K562 (cell line): Measurements from ENCODE around the gene TBL1X. TPM values are rescaled to one million over a fixed set of nuclear protein-coding genes. Genes with fewer than 3 reads are reported as not detected.

Source experiments
- BHLHE40 ChIP-seq: IDR thresholded peaks from 2 replicates; pipeline ENCODE4 v1.6.1; 2011; ENCODE audit warnings: low read length, improper control_type of control experiment
- CBX1 ChIP-seq: sonication (generic); IDR thresholded peaks from 2 replicates; pipeline ENCODE4 v1.6.1; 2016; ENCODE audit warnings: antibody characterized with exemption, low read depth, mild to moderate bottlenecking
- CBX5 ChIP-seq: IDR thresholded peaks from 2 replicates; pipeline ENCODE4 v1.6.1; 2014; ENCODE audit warnings: low read depth, borderline replicate concordance
- CC2D1A ChIP-seq: fragments of 450-650 bp; IDR thresholded peaks from 2 replicates; pipeline ENCODE4 v1.6.1; 2017; ENCODE audit warnings: mild to moderate bottlenecking
- CCAR2 ChIP-seq: fragments of 200-400 bp; formaldehyde crosslinking; IDR thresholded peaks from 2 replicates; pipeline ENCODE4 v1.6.1; 2017; ENCODE audit warnings: mild to moderate bottlenecking, low read depth, low read length
- CHD2 ChIP-seq: IDR thresholded peaks from 2 replicates; pipeline ENCODE4 v1.6.1; 2011; ENCODE audit warnings: low read depth, low read length
- HNRNPK ChIP-seq: fragments of 200-400 bp; formaldehyde crosslinking; IDR thresholded peaks from one replicate; pipeline ENCODE4 v1.6.1; 2018; ENCODE audit warnings: mild to moderate bottlenecking, low read depth, low read length; ENCODE audit not compliant: poor library complexity, severe bottlenecking
- HNRNPUL1 ChIP-seq: fragments of 200-400 bp; formaldehyde crosslinking; IDR thresholded peaks from 2 replicates; pipeline ENCODE4 v1.6.1; 2017; ENCODE audit warnings: low read length
- MAFG ChIP-seq: fragments of 450-650 bp; conservative IDR thresholded peaks from 2 replicates; pipeline ENCODE4 v1.6.1; 2016; ENCODE audit warnings: missing genetic modification characterization, missing compliant biosample characterization
- MEF2D ChIP-seq: conservative IDR thresholded peaks from 2 replicates; pipeline ENCODE4 v1.6.1; 2016; ENCODE audit warnings: low read depth, missing genetic modification characterization, missing compliant biosample characterization
- NONO ChIP-seq, 2 experiments: fragments of 200-400 bp in 1 of 2; fragments of 450-650 bp in 1 of 2; formaldehyde crosslinking in 1 of 2; IDR thresholded peaks; 2 replicates each; pipeline ENCODE4 v1.6.1; 2017; ENCODE audit warnings: low read depth in 2 of 2, mild to moderate bottlenecking in 2 of 2, moderate library complexity in 2 of 2, low read length in 1 of 2
- NR3C1 ChIP-seq: sonication (generic); formaldehyde crosslinking; IDR thresholded peaks from 2 replicates; pipeline ENCODE4 v1.8.1; 2022; ENCODE audit warnings: missing genetic modification reagents
- POLR2A ChIP-seq: fragments of 450-650 bp; conservative IDR thresholded peaks from 2 replicates; pipeline ENCODE4 v1.6.1; 2016
- SNRNP70 ChIP-seq: fragments of 200-400 bp; formaldehyde crosslinking; optimal IDR thresholded peaks from 2 replicates; pipeline ENCODE3; 2017; ENCODE audit warnings: low read depth, low read length
- SOX6 ChIP-seq: fragments of 450-650 bp; IDR thresholded peaks from 2 replicates; pipeline ENCODE4 v1.6.1; 2014; ENCODE audit warnings: mild to moderate bottlenecking
- TCF3 ChIP-seq: sonication (generic); formaldehyde crosslinking; IDR thresholded peaks from 2 replicates; pipeline ENCODE4 v1.4.0; 2020; ENCODE audit warnings: mild to moderate bottlenecking, missing genetic modification reagents
- TEAD2 ChIP-seq: fragments of 450-650 bp; IDR thresholded peaks from 2 replicates; pipeline ENCODE4 v1.6.1; 2016; ENCODE audit warnings: missing genetic modification characterization, control low read depth, missing compliant biosample characterization
- TSC22D4 ChIP-seq: fragments of 450-650 bp; IDR thresholded peaks from 2 replicates; pipeline ENCODE4 v1.6.1; 2016; ENCODE audit warnings: missing genetic modification characterization, missing biosample characterization, control low read depth
- ZNF586 ChIP-seq: fragments of 450-650 bp; formaldehyde crosslinking; conservative IDR thresholded peaks from 2 replicates; pipeline ENCODE4 v1.4.0; 2020; ENCODE audit warnings: mild to moderate bottlenecking, moderate library complexity
- polyA plus RNA-seq, 8 experiments: library from polyadenylated mRNA; depleted of rRNA in 4 of 8; stranded (reverse) in 5 of 8; unstranded in 3 of 8; fragments of >200 nt; fragmentation: Nextera tagmentation in 2 of 8; fragmentation: Illumina TruSeq in 1 of 8; extraction: Ambion mirVana in 2 of 8; extraction: Trizol in 1 of 8; gene quantifications; 2 replicates each; pipeline versions ENCODE4 v1.2.1 to v1.2.3, GENCODE V29; 2011 to 2014; ENCODE audit warnings: inconsistent platforms in 1 of 8, missing spikeins in 1 of 8
- total RNA-seq, 7 experiments: library from RNA; depleted of rRNA in 6 of 7; stranded (reverse); fragments of >200 nt in 6 of 7; fragmentation: Illumina TruSeq in 2 of 7; extraction: Trizol in 2 of 7; gene quantifications; 2 replicates each; pipeline versions ENCODE4 v1.2.1 to v1.2.3, GENCODE V29; 2011 to 2021; ENCODE audit warnings: low replicate concordance in 1 of 7
- TF ChIP-seq, protein P1 (sequence below): fragments of 450-650 bp; IDR thresholded peaks from 2 replicates; pipeline ENCODE4 v1.6.1; 2016; ENCODE audit warnings: low read depth, mild to moderate bottlenecking, moderate library complexity
- TF ChIP-seq, protein P2 (sequence below): fragments of 450-650 bp; IDR thresholded peaks from one replicate; pipeline ENCODE4 v1.6.1; 2018; ENCODE audit warnings: mild to moderate bottlenecking, moderate library complexity; ENCODE audit not compliant: partially characterized antibody
- TF ChIP-seq, protein P3 (sequence below), 3 experiments: fragments of 200-800 bp in 1 of 3; sonication (Bioruptor generic) in 1 of 3; sonication (generic) in 1 of 3; formaldehyde crosslinking in 1 of 3; IDR thresholded peaks; 2 replicates each; pipeline versions ENCODE4 v1.6.1 to v1.8.0; 2016 to 2022; ENCODE audit warnings: mild to moderate bottlenecking in 2 of 3, missing compliant biosample characterization in 2 of 3, missing genetic modification characterization in 2 of 3, missing genetic modification reagents in 1 of 3
- TF ChIP-seq, protein P4 (sequence below), 2 experiments: IDR thresholded peaks in 1 of 2; conservative IDR thresholded peaks in 1 of 2; 2 replicates each; pipeline ENCODE4 v1.6.1; 2016; ENCODE audit warnings: low read depth in 2 of 2, mild to moderate bottlenecking in 1 of 2, missing compliant biosample characterization in 1 of 2, missing genetic modification characterization in 1 of 2, moderate library complexity in 1 of 2
- TF ChIP-seq, protein P5 (sequence below): sonication (generic); formaldehyde crosslinking; IDR thresholded peaks from 2 replicates; pipeline ENCODE4 v1.8.1; 2023; ENCODE audit warnings: mild to moderate bottlenecking, missing genetic modification reagents, moderate library complexity

The TBL1X gene
- total and polyA plus RNA-seq, 9 of the 15 experiments (the other 6 are each of a cell fraction or from before 2014, with no cell fraction given) = 6.0 to 49.6 (median 19.7) TPM

DNA sequence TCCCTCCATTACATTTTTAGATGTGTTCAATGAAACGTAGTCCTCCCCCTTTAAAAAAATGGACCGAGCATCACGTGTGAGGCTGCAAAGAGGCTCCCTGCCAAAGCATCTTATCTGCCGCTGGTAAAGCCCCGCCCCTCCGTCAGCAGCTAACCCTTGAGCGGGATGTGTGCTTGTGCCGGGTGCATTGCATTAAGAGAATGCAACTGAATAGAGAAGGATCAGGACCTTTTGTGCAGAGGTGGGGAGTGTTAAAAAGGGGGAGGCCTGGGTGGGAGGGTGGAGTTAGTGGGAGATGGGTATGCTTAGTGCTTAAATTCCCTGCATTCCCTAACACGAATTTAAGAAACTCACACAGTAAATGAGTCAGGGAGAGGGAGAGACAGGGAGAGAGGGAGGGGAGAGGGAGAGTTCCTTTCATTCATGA lies 66.0 kb downstream of the TBL1X start (continued):
- no peak for TF ChIP-seq NONO (IDR thresholded peaks at IDR 0.05; ENCODE audit: low read depth in 2 of 2, low read length in 1 of 2)
- no peak for TF ChIP-seq MEF2D
- TF ChIP-seq CHD2 = no peak
- TF ChIP-seq SNRNP70 = no peak
- TF ChIP-seq, protein P1, sequence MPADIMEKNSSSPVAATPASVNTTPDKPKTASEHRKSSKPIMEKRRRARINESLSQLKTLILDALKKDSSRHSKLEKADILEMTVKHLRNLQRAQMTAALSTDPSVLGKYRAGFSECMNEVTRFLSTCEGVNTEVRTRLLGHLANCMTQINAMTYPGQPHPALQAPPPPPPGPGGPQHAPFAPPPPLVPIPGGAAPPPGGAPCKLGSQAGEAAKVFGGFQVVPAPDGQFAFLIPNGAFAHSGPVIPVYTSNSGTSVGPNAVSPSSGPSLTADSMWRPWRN = no peak
- no peak for TF ChIP-seq HNRNPUL1
- TF ChIP-seq, protein P2, sequence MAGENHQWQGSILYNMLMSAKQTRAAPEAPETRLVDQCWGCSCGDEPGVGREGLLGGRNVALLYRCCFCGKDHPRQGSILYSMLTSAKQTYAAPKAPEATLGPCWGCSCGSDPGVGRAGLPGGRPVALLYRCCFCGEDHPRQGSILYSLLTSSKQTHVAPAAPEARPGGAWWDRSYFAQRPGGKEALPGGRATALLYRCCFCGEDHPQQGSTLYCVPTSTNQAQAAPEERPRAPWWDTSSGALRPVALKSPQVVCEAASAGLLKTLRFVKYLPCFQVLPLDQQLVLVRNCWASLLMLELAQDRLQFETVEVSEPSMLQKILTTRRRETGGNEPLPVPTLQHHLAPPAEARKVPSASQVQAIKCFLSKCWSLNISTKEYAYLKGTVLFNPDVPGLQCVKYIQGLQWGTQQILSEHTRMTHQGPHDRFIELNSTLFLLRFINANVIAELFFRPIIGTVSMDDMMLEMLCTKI = no peak
- no peak for TF ChIP-seq CCAR2
- no peak for TF ChIP-seq ZNF586 (CRISPR knock-in tag)
- TF ChIP-seq TCF3 (CRISPR knock-in tag) = no peak
- no peak for TF ChIP-seq TSC22D4
- no peak for TF ChIP-seq CBX1
- TF ChIP-seq, protein P3, sequence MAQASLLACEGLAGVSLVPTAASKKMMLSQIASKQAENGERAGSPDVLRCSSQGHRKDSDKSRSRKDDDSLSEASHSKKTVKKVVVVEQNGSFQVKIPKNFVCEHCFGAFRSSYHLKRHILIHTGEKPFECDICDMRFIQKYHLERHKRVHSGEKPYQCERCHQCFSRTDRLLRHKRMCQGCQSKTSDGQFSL (CRISPR knock-in tag; IDR thresholded peaks at IDR 0.05) = no peak
- TF ChIP-seq, protein P3 (tag; IDR thresholded peaks at IDR 0.05) = no peak
- no peak for TF ChIP-seq NR3C1
- no peak for TF ChIP-seq CBX5
- no peak for TF ChIP-seq HNRNPK
- TF ChIP-seq MAFG (tag) = no peak
- peak; percentile 95 for TF ChIP-seq BHLHE40
- TF ChIP-seq, protein P4, sequence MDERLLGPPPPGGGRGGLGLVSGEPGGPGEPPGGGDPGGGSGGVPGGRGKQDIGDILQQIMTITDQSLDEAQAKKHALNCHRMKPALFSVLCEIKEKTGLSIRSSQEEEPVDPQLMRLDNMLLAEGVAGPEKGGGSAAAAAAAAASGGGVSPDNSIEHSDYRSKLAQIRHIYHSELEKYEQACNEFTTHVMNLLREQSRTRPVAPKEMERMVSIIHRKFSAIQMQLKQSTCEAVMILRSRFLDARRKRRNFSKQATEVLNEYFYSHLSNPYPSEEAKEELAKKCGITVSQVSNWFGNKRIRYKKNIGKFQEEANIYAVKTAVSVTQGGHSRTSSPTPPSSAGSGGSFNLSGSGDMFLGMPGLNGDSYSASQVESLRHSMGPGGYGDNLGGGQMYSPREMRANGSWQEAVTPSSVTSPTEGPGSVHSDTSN (CRISPR knock-in tag; IDR thresholded peaks at IDR 0.05; ENCODE audit: low read depth) = no peak
- TF ChIP-seq, protein P4 (tag; conservative IDR thresholded peaks at IDR 0.05; ENCODE audit: low read depth) = no peak
- TF ChIP-seq, protein P5, sequence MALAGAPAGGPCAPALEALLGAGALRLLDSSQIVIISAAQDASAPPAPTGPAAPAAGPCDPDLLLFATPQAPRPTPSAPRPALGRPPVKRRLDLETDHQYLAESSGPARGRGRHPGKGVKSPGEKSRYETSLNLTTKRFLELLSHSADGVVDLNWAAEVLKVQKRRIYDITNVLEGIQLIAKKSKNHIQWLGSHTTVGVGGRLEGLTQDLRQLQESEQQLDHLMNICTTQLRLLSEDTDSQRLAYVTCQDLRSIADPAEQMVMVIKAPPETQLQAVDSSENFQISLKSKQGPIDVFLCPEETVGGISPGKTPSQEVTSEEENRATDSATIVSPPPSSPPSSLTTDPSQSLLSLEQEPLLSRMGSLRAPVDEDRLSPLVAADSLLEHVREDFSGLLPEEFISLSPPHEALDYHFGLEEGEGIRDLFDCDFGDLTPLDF (CRISPR knock-in tag) = no peak
- TF ChIP-seq CC2D1A = no peak
- TF ChIP-seq SOX6 = peak; percentile 43; the same call in 1 of the 2 replicates
- no peak for TF ChIP-seq TEAD2 (tag)
- no peak for TF ChIP-seq POLR2A
